NB4 (cell line): ENCODE data around the gene HS3ST5.

ENCODE experiments used
- DNase-seq: peaks from one replicate; pipeline ENCODE4 v3.0.0; 2010; ENCODE audit warnings: low read depth
- H3K4me3 ChIP-seq: one replicate; pipeline ENCODE4 v1.5.1; 2011; ENCODE audit warnings: mild to moderate bottlenecking, low read depth, low read length, moderate library complexity
- MYC ChIP-seq: IDR thresholded peaks from 2 replicates; pipeline ENCODE4 v1.6.1; 2011; ENCODE audit warnings: low read depth, low read length
- POLR2A ChIP-seq: IDR thresholded peaks from 2 replicates; pipeline ENCODE4 v1.6.1; 2011; ENCODE audit warnings: mild to moderate bottlenecking; ENCODE audit not compliant: insufficient read length; ENCODE audit errors: extremely low read depth
- TF ChIP-seq, protein P1 (sequence below): IDR thresholded peaks from one replicate; pipeline ENCODE4 v1.5.1; 2012; ENCODE audit warnings: low read depth, low read length
- TF ChIP-seq, protein P2 (sequence below): IDR thresholded peaks from 2 replicates; pipeline ENCODE4 v1.6.1; 2011; ENCODE audit warnings: low read depth, low read length

Gene HS3ST5

DNA sequence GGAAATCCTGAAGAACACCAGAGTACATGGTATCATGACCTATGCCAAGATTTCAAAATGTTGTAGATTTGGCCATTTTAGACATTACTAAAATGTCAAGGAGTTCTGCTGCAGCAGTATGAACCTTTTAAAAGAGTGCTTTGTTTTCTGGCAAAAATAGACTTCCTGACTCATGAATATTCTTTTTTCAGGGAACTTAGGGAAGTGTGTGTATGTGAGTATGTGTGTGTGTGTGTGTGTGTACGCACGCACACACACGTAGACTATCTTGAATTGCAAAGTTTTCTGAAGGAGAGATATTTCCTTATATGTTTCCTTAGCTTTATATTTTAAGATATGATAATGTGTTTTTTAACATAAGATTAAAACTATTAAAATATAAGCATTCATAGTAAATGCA, 161.2 kb downstream of the HS3ST5 start:
- TF ChIP-seq, protein P1, sequence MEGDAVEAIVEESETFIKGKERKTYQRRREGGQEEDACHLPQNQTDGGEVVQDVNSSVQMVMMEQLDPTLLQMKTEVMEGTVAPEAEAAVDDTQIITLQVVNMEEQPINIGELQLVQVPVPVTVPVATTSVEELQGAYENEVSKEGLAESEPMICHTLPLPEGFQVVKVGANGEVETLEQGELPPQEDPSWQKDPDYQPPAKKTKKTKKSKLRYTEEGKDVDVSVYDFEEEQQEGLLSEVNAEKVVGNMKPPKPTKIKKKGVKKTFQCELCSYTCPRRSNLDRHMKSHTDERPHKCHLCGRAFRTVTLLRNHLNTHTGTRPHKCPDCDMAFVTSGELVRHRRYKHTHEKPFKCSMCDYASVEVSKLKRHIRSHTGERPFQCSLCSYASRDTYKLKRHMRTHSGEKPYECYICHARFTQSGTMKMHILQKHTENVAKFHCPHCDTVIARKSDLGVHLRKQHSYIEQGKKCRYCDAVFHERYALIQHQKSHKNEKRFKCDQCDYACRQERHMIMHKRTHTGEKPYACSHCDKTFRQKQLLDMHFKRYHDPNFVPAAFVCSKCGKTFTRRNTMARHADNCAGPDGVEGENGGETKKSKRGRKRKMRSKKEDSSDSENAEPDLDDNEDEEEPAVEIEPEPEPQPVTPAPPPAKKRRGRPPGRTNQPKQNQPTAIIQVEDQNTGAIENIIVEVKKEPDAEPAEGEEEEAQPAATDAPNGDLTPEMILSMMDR, result no peak
- TF ChIP-seq, protein P2, sequence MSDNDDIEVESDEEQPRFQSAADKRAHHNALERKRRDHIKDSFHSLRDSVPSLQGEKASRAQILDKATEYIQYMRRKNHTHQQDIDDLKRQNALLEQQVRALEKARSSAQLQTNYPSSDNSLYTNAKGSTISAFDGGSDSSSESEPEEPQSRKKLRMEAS, result no peak
- TF ChIP-seq POLR2A, result no peak
- no peak for TF ChIP-seq MYC
- DNase-seq, result no peak
- H3K4me3 ChIP-seq, result no peak overlapping the region

DNA sequence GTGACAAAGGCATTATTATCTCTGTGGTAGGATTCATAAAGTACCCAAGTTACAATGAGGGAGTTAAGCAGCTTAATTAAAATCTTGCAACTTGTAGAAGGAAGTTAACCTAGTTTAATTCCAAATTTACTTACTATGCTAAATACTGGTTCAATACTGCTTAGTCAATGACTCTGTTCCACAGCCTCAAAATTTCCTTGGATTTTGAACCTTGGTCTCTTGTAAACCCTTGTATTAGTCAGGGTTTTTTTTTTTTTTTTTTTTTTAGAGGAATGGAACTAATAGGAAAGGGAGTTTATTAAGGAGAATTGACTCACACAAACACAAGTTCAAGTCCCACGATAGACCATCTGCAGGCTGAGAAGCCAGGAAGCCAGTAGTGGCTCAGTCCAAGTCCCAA, 163.4 kb downstream of the HS3ST5 start:
- DNase-seq, result no peak
- TF ChIP-seq, protein P2, result no peak
- TF ChIP-seq POLR2A, result no peak
- no peak overlapping the region for H3K4me3 ChIP-seq

GRCh38 chr6:114176726-114177125, 166.1 kb downstream of the HS3ST5 start:
- TF ChIP-seq, protein P2, result no peak
- TF ChIP-seq MYC (no peak), POLR2A (no peak)
- TF ChIP-seq, protein P1, result no peak
- no peak for DNase-seq
- H3K4me3 ChIP-seq, result no peak overlapping the region

- no peak for DNase-seq
- TF ChIP-seq, protein P1, result no peak
- H3K4me3 ChIP-seq, result no peak overlapping the region
These were observed 170.1 kb downstream of the HS3ST5 start for GRCh38 chr6:114172576-114173260.

DNA sequence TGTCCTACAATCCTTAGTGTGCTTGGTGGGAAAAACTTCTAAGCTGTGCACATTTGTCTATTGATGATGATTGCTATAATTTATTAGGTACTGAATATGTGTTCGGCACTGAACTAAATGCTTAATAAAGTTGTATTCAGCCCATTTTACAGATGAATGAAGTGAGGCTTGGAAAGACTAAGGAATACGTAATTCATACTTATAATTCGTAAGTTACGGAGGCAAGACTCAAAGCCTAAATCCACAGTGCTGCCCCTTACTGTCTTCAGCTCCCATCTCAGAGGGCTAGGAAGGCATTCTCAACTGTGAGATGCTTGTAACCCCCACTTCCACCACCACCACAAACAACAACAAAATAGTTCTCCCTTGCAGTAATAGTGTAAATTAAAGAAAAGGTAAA, 171.3 kb downstream of the HS3ST5 start:
- H3K4me3 ChIP-seq, result no peak overlapping the region
- no peak for DNase-seq
- TF ChIP-seq, protein P1, result no peak
- TF ChIP-seq MYC (no peak), POLR2A (no peak)
- TF ChIP-seq, protein P2, result no peak

- no peak for DNase-seq
- TF ChIP-seq POLR2A, result no peak
- TF ChIP-seq MYC, result no peak
- TF ChIP-seq, protein P2, result no peak
- TF ChIP-seq, protein P1, result no peak
- H3K4me3 ChIP-seq, result no peak overlapping the region
These were observed 171.8 kb downstream of the HS3ST5 start for GRCh38 chr6:114170958-114171387.
